SK-N-SH (cell line): ENCODE measurements around the gene DDIT4. TPM values are rescaled to one million over a fixed set of nuclear protein-coding genes. Genes with fewer than 3 reads are reported as not detected.

ENCODE experiments used
- CTCF ChIA-PET: fragments of 300-600, 350-600 bp; formaldehyde crosslinking; extraction: SDS; loops from one replicate; lab custom pipeline; 2021; lab: Yijun Ruan, JAX
- POLR2A ChIA-PET: fragments of 350-600 bp; sonication (Branson Sonifier 250); formaldehyde crosslinking; extraction: SDS; loops from one replicate; lab custom pipeline; 2020; ENCODE audit warnings: antibody characterized with exemption, inconsistent platforms; lab: Yijun Ruan, JAX
- DNase-seq: peaks from one replicate; pipeline ENCODE4 v3.0.0; 2012
- H2AFZ ChIP-seq: fragments of 200-600 bp; sonication (generic); 2 replicates; pipeline ENCODE4 v1.8.1; 2016; ENCODE audit warnings: antibody characterized with exemption, mild to moderate bottlenecking, low read depth
- H3F3A ChIP-seq: fragments of 200-600 bp; sonication (generic); replicated peaks from 2 replicates; pipeline ENCODE3; 2016; ENCODE audit warnings: antibody characterized with exemption, mild to moderate bottlenecking; ENCODE audit not compliant: insufficient read depth
- H3K27ac ChIP-seq, 2 experiments: fragments of 200-500 bp in 1 of 2; fragments of 200-600 bp in 1 of 2; sonication (Bioruptor generic) in 1 of 2; sonication (generic), shearing (Covaris generic) in 1 of 2; 2 replicates each; pipeline versions ENCODE4 v1.5.1 to v1.6.1; 2014 to 2016; ENCODE audit warnings: low read depth in 2 of 2, inconsistent platforms in 1 of 2, low read length in 1 of 2, mild to moderate bottlenecking in 1 of 2, mixed read lengths in 1 of 2
- H3K27me3 ChIP-seq: fragments of 200-600 bp; sonication (generic), shearing (Covaris generic); 2 replicates; pipeline ENCODE4 v1.6.1; 2016; ENCODE audit warnings: mixed run types; ENCODE audit not compliant: insufficient read depth
- H3K36me3 ChIP-seq, 2 experiments: fragments of 200-500 bp in 1 of 2; fragments of 200-600 bp in 1 of 2; sonication (Bioruptor generic) in 1 of 2; sonication (generic) in 1 of 2; replicated peaks in 1 of 2; 2 replicates each; pipeline versions ENCODE3 to v1.5.1; 2014 to 2016; ENCODE audit warnings: low read length in 1 of 2, mild to moderate bottlenecking in 1 of 2; ENCODE audit not compliant: insufficient read depth in 2 of 2, control insufficient read depth in 1 of 2
- H3K4me1 ChIP-seq, 2 experiments: fragments of 200-500 bp in 1 of 2; fragments of 200-600 bp in 1 of 2; sonication (Bioruptor generic) in 1 of 2; sonication (generic), shearing (Covaris generic) in 1 of 2; 2 replicates each; pipeline versions ENCODE4 v1.5.1 to v1.6.1; 2014 to 2016; ENCODE audit warnings: low read depth in 1 of 2, low read length in 1 of 2, mixed run types in 1 of 2; ENCODE audit not compliant: insufficient read depth in 2 of 2, control insufficient read depth in 1 of 2
- H3K4me2 ChIP-seq: fragments of 200-600 bp; sonication (generic), shearing (Covaris generic); 2 replicates; pipeline ENCODE4 v1.6.1; 2017; ENCODE audit warnings: mixed run types
- H3K4me3 ChIP-seq, 2 experiments: fragments of 200-500 bp in 1 of 2; fragments of 200-600 bp in 1 of 2; sonication (Bioruptor generic) in 1 of 2; sonication (generic), shearing (Covaris generic) in 1 of 2; 2 replicates each; pipeline versions ENCODE4 v1.5.1 to v1.8.1; 2014 to 2016; ENCODE audit warnings: low read depth in 2 of 2, inconsistent platforms in 1 of 2, low read length in 1 of 2, mild to moderate bottlenecking in 1 of 2, mixed read lengths in 1 of 2, moderate library complexity in 1 of 2
- H3K79me2 ChIP-seq: fragments of 200-600 bp; sonication (generic); 2 replicates; pipeline ENCODE4 v1.8.1; 2017; ENCODE audit warnings: mild to moderate bottlenecking; ENCODE audit not compliant: insufficient read depth
- H3K9ac ChIP-seq: fragments of 200-600 bp; sonication (generic); 2 replicates; pipeline ENCODE4 v1.6.1; 2017; ENCODE audit warnings: mixed run types
- H3K9me2 ChIP-seq: fragments of 200-600 bp; sonication (generic); 2 replicates; pipeline ENCODE4 v1.6.1; 2017; ENCODE audit warnings: mixed run types
- H3K9me3 ChIP-seq: fragments of 200-600 bp; sonication (generic); 2 replicates; pipeline ENCODE4 v1.6.1; 2017; ENCODE audit warnings: mixed run types, mild to moderate bottlenecking, moderate library complexity
- H4K20me1 ChIP-seq: fragments of 200-600 bp; sonication (generic); 2 replicates; pipeline ENCODE4 v1.6.1; 2017; ENCODE audit warnings: mild to moderate bottlenecking, mixed run types; ENCODE audit not compliant: insufficient read depth
- ELF1 ChIP-seq: IDR thresholded peaks from 2 replicates; pipeline ENCODE4 v1.4.0; 2012
- EP300 ChIP-seq, 2 experiments: IDR thresholded peaks; 2 replicates each; pipeline versions ENCODE4 v1.4.0 to v1.6.1; 2012; ENCODE audit warnings: borderline replicate concordance in 1 of 2, low read depth in 1 of 2, low read length in 1 of 2
- FOSL2 ChIP-seq: IDR thresholded peaks from 2 replicates; pipeline ENCODE4 v1.4.0; 2012; ENCODE audit warnings: low read depth, mild to moderate bottlenecking, moderate library complexity, borderline replicate concordance
- FOXJ3 ChIP-seq: sonication (generic); formaldehyde crosslinking; IDR thresholded peaks from 2 replicates; pipeline ENCODE4 v1.5.1; 2020; ENCODE audit warnings: mild to moderate bottlenecking, missing genetic modification reagents
- GABPA ChIP-seq: IDR thresholded peaks from 2 replicates; pipeline ENCODE4 v1.4.0; 2012; ENCODE audit warnings: low read depth, mild to moderate bottlenecking
- GATA2 ChIP-seq: sonication (generic); formaldehyde crosslinking; IDR thresholded peaks from 2 replicates; pipeline ENCODE4 v1.5.0; 2020; ENCODE audit warnings: mild to moderate bottlenecking, missing genetic modification reagents
- MXI1 ChIP-seq: IDR thresholded peaks from 2 replicates; pipeline ENCODE4 v1.6.1; 2012; ENCODE audit warnings: mild to moderate bottlenecking, low read depth, low read length, improper control_type of control experiment
- NFIC ChIP-seq: IDR thresholded peaks from 2 replicates; pipeline ENCODE4 v1.4.0; 2012; ENCODE audit warnings: borderline replicate concordance
- POLR2AphosphoS5 ChIP-seq: IDR thresholded peaks from 2 replicates; pipeline ENCODE4 v1.6.1; 2012; ENCODE audit warnings: low read depth, low read length
- RAD21 ChIP-seq: IDR thresholded peaks from 2 replicates; pipeline ENCODE4 v1.6.1; 2012; ENCODE audit warnings: mild to moderate bottlenecking, low read length
- RXRA ChIP-seq: IDR thresholded peaks from 2 replicates; pipeline ENCODE4 v1.4.0; 2012; ENCODE audit warnings: low read depth, mild to moderate bottlenecking, borderline replicate concordance
- TCF12 ChIP-seq: IDR thresholded peaks from 2 replicates; pipeline ENCODE4 v1.4.0; 2012
- WGBS: methylation state at CpG from one replicate; pipeline ENCODE4 v1.1.6; 2017; ENCODE audit warnings: low lambda C conversion rate; 5-methylcytosine and 5-hydroxymethylcytosine counted together
- polyA plus RNA-seq, 3 experiments: library from polyadenylated mRNA; depleted of rRNA; stranded (reverse); fragments of >200 nt; gene quantifications; 2 replicates each; pipeline ENCODE4 v1.2.3, GENCODE V29; 2012
- TF ChIP-seq, protein P1 (sequence below): IDR thresholded peaks from 2 replicates; pipeline ENCODE4; 2012
- TF ChIP-seq, protein P2 (sequence below): fragments of 150-350 bp; IDR thresholded peaks from 2 replicates; pipeline ENCODE4 v1.6.1; 2016; ENCODE audit warnings: mild to moderate bottlenecking, low read depth, low read length
- TF ChIP-seq, protein P3 (sequence below): fragments of 150-350 bp; IDR thresholded peaks from 2 replicates; pipeline ENCODE4 v1.6.1; 2017; ENCODE audit warnings: antibody characterized with exemption, low read length, low read depth, borderline replicate concordance
- TF ChIP-seq, protein P4 (sequence below): IDR thresholded peaks from 2 replicates; pipeline ENCODE4 v1.4.0; 2012; ENCODE audit warnings: low read depth
- TF ChIP-seq, protein P5 (sequence below): IDR thresholded peaks from 2 replicates; pipeline ENCODE4 v1.4.0; 2012; ENCODE audit warnings: low read depth, borderline replicate concordance
- TF ChIP-seq, protein P6 (sequence below): IDR thresholded peaks from 2 replicates; pipeline ENCODE4 v1.4.0; 2012; ENCODE audit warnings: low read depth, borderline replicate concordance

DDIT4 gene
- polyA plus RNA-seq, 1 of the 3 experiments (the other 2 are of a cell fraction), result 24.9 TPM

DNA sequence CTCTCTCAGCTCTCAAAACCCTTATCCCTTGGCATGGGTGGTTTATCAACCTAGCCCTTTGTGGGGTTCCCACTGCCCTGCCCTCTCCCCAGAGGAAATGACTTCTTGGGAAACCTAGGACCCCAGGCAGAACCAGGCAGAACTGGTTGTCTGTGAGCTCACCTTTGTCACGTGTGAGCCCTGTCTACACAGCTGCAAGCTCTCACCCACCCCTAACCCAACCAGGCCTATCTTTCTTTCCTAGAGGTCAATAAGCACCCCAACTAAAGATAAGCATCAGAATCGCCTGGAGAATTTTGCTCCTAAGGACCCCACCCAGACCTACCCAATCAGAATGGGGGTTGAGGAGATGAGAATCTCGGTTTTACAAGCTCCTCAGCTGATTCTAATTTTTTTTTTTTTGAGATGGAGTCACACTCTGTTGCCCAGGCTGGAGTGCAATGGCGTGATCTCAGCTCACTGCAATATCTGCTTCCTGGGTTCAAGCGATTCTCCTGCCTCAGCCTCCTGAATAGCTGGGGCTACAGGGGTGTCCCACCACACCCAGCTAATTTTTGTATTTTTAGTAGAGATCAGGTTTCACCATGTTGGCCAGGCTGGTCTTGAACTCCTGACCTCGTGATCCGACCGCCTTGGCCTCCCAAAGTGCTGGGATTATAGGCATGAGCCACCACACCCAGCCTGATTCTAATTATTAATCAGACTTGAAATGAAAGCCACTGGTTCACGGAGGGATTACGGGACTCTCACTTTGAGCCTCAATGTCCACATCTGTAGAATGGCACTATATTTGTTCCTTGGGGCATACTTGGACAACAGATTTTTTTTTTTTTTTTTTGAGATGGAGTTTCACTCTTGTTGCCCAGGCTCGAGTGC lies 7.5 kb upstream of the DDIT4 start (continued):
- no peak for TF ChIP-seq EP300 (IDR thresholded peaks at IDR 0.05; ENCODE audit: borderline replicate concordance in 1 of 2, low read depth in 1 of 2, low read length in 1 of 2)
- TF ChIP-seq FOSL2, result no peak
- TF ChIP-seq ELF1, result no peak
- TF ChIP-seq, protein P1, sequence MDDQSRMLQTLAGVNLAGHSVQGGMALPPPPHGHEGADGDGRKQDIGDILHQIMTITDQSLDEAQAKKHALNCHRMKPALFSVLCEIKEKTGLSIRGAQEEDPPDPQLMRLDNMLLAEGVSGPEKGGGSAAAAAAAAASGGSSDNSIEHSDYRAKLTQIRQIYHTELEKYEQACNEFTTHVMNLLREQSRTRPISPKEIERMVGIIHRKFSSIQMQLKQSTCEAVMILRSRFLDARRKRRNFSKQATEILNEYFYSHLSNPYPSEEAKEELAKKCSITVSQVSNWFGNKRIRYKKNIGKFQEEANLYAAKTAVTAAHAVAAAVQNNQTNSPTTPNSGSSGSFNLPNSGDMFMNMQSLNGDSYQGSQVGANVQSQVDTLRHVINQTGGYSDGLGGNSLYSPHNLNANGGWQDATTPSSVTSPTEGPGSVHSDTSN, result no peak

DNA sequence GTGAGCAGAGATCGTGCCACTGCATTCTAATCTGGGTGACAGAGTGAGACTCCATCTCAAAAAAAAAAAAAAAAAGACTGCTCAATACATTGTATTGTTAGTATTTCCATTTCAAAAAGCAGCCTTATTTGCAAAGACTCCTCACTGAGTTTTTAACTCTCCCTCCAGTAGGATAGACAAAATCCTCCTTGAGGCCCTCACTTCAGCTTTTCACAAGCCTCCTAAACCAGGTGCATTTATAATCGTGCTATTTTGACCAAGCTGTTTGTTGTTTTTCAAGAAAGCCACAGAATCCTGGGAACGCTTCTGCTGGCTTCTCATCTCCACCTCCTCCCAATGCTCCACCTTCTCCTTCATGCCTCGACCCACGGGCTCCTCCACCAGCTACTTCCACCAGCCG lies 6.3 kb upstream of the DDIT4 start:
- no peaks in the 10 kb centered on the region for H4K20me1 ChIP-seq
- no peak for DNase-seq
- no peaks in the 10 kb centered on the region for H3K79me2 ChIP-seq
- H3K9ac ChIP-seq, result no peak overlapping the region
- CTCF ChIA-PET, result no interaction called here
- peaks cover 3% of the 10 kb centered on the region for H3F3A ChIP-seq
- POLR2A ChIA-PET, result no interaction called here
- H3K4me3 ChIP-seq, result no peak overlapping the region
- H3K27ac ChIP-seq, result no peak overlapping the region
- no peaks in the 10 kb centered on the region for H3K36me3 ChIP-seq
- H3K9me2 ChIP-seq, result no peaks in the 10 kb centered on the region
- TF ChIP-seq FOXJ3 (CRISPR knock-in tag) (no peak), ELF1 (no peak), MXI1 (no peak)
- TF ChIP-seq, protein P2, sequence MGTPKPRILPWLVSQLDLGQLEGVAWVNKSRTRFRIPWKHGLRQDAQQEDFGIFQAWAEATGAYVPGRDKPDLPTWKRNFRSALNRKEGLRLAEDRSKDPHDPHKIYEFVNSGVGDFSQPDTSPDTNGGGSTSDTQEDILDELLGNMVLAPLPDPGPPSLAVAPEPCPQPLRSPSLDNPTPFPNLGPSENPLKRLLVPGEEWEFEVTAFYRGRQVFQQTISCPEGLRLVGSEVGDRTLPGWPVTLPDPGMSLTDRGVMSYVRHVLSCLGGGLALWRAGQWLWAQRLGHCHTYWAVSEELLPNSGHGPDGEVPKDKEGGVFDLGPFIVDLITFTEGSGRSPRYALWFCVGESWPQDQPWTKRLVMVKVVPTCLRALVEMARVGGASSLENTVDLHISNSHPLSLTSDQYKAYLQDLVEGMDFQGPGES, result no peak
- TF ChIP-seq, protein P3, sequence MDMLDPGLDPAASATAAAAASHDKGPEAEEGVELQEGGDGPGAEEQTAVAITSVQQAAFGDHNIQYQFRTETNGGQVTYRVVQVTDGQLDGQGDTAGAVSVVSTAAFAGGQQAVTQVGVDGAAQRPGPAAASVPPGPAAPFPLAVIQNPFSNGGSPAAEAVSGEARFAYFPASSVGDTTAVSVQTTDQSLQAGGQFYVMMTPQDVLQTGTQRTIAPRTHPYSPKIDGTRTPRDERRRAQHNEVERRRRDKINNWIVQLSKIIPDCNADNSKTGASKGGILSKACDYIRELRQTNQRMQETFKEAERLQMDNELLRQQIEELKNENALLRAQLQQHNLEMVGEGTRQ, result no peak
- TF ChIP-seq, protein P4, sequence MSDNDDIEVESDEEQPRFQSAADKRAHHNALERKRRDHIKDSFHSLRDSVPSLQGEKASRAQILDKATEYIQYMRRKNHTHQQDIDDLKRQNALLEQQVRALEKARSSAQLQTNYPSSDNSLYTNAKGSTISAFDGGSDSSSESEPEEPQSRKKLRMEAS, result no peak
- no peaks in the 10 kb centered on the region for H3K9me3 ChIP-seq
- no peak overlapping the region for H2AFZ ChIP-seq
- no peaks in the 10 kb centered on the region for H3K27me3 ChIP-seq
- peaks cover 3 to 16% of the 10 kb centered on the region in 2 experiments; a peak in 3 of 4 replicates for H3K4me1 ChIP-seq
- 95% methylated on average over 6 of the region's 6 CpGs for WGBS
- H3K4me2 ChIP-seq, result no peak overlapping the region

DNA sequence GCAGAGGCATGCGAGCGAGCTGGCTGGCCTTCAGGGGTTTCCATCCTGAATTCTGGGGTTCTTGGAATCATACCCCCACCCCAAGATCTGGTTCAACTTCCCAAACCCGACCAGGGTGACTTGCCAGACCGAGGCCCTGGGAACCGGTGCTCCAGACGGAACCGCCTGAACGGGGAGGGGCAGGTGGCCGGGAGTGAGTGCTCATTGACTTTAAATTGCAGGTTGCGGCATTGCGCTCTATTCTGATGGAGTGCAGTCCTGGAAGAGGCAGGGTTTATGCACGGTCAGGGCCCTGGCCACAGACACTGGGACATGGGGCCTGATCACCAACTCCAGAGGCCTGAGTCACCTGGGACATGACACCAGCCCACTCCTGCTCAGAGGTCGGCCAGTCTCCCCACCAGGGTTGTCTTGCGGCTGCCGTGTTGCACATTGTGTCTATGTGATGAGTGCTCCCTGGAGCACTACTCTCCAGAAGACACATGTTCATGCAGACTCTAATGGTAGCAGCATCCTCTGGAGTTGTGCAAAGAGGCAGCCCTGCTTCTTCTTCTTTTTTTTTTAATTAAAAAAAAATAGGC lies 5.8 kb upstream of the DDIT4 start:
- H3K9me2 ChIP-seq, result no peaks in the 10 kb centered on the region
- POLR2A ChIA-PET, result no interaction called here
- TF ChIP-seq, protein P5, sequence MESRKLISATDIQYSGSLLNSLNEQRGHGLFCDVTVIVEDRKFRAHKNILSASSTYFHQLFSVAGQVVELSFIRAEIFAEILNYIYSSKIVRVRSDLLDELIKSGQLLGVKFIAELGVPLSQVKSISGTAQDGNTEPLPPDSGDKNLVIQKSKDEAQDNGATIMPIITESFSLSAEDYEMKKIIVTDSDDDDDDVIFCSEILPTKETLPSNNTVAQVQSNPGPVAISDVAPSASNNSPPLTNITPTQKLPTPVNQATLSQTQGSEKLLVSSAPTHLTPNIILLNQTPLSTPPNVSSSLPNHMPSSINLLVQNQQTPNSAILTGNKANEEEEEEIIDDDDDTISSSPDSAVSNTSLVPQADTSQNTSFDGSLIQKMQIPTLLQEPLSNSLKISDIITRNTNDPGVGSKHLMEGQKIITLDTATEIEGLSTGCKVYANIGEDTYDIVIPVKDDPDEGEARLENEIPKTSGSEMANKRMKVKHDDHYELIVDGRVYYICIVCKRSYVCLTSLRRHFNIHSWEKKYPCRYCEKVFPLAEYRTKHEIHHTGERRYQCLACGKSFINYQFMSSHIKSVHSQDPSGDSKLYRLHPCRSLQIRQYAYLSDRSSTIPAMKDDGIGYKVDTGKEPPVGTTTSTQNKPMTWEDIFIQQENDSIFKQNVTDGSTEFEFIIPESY, result no peak
- TF ChIP-seq GATA2 (CRISPR knock-in tag) (no peak), RAD21 (no peak), POLR2AphosphoS5 (no peak), RXRA (no peak), NFIC (no peak), TCF12 (no peak), GABPA (no peak)
- TF ChIP-seq, protein P6, sequence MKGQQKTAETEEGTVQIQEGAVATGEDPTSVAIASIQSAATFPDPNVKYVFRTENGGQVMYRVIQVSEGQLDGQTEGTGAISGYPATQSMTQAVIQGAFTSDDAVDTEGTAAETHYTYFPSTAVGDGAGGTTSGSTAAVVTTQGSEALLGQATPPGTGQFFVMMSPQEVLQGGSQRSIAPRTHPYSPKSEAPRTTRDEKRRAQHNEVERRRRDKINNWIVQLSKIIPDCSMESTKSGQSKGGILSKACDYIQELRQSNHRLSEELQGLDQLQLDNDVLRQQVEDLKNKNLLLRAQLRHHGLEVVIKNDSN, result no peak

More for the DNA sequence above, 5.8 kb upstream of the DDIT4 start:
- Histone ChIP-seq H3K9me3 (no peaks in the 10 kb centered on the region), H4K20me1 (no peaks in the 10 kb centered on the region), H3K27ac (no peak overlapping the region), H3F3A (peaks cover 5% of the 10 kb centered on the region), H3K36me3 (no peaks in the 10 kb centered on the region), H3K79me2 (no peaks in the 10 kb centered on the region), H3K27me3 (no peaks in the 10 kb centered on the region), H3K4me3 (no peak overlapping the region), H3K4me1 (peaks cover 5 to 20% of the 10 kb centered on the region in 2 experiments; a peak in 3 of 4 replicates), H2AFZ (no peak overlapping the region), H3K9ac (no peak overlapping the region), H3K4me2 (no peak overlapping the region)
- WGBS, result 91% methylated on average over 9 of the region's 15 CpGs
- CTCF ChIA-PET, result no interaction called here
- no peak for DNase-seq
